Measurements from ENCODE around the gene ARHGAP27. TPM values are rescaled to one million over a fixed set of nuclear protein-coding genes. Genes with fewer than 3 reads are reported as not detected.
"Not testable (repeated sequence)": the region's sequence is repeated elsewhere in the genome, so short reads cannot be mapped to it uniquely, and the experiment has no call there.

The ARHGAP27 gene
- polyA plus RNA-seq, 3 donors, result 47.2 to 315 (median 55.0) TPM

GRCh38 chr17:45452329-45453224 is 19.9 kb upstream of the ARHGAP27 start:
- H3K27me3 Mint-ChIP-seq (ENCODE audit: low read depth in 3 of 3); H3K27ac ChIP-seq (ENCODE audit: low read depth in 1 of 2, low read length in 2 of 2); DNase-seq; H3K9me3 ChIP-seq (replicated peaks in 1 of 2; ENCODE audit: control insufficient read depth in 1 of 2, insufficient read depth in 1 of 2, low read length in 2 of 2); H2AFZ ChIP-seq (ENCODE audit: insufficient read depth, low read depth, low read length, poor library complexity, severe bottlenecking); H3K27me3 ChIP-seq (ENCODE audit: control insufficient read depth in 2 of 2, insufficient read depth in 2 of 2, low read length in 2 of 2); H3K9ac ChIP-seq (ENCODE audit: insufficient read depth, low read length, poor library complexity, severe bottlenecking); H3K4me1 ChIP-seq (ENCODE audit: control insufficient read depth in 1 of 2, insufficient read depth in 2 of 2, low read length in 2 of 2); H3K27ac Mint-ChIP-seq; H3K9me3 Mint-ChIP-seq; intact Hi-C loops (cut with micrococcal nuclease); H3K4me3 ChIP-seq (replicated peaks in 1 of 3; ENCODE audit: low read depth in 2 of 3, low read length in 3 of 3); H3K4me3 Mint-ChIP-seq; H3K4me2 ChIP-seq (replicated peaks; ENCODE audit: extremely low read depth, low read length, poor library complexity, severe bottlenecking); H3K79me2 ChIP-seq (ENCODE audit: insufficient read depth, low read length): not testable (repeated sequence)
- Mint-ChIP-seq H3K4me1 (peaks cover 17% of the 10 kb centered on the region), H3K36me3 (peaks cover 50 to 76% of the 10 kb centered on the region in 2 donors)
- peaks cover 58 to 72% of the 10 kb centered on the region in 2 donors for H3K36me3 ChIP-seq (replicated peaks in 1 of 2; ENCODE audit: control insufficient read depth in 1 of 2, insufficient read depth in 2 of 2, low read length in 2 of 2)
- peaks cover 44% of the 10 kb centered on the region for H4K20me1 ChIP-seq (ENCODE audit: insufficient read depth, low read length)
- whole genome bisulfite sequencing (ENCODE audit: insufficient coverage), result 83% methylated on average over 1 of the region's 9 CpGs

DNA sequence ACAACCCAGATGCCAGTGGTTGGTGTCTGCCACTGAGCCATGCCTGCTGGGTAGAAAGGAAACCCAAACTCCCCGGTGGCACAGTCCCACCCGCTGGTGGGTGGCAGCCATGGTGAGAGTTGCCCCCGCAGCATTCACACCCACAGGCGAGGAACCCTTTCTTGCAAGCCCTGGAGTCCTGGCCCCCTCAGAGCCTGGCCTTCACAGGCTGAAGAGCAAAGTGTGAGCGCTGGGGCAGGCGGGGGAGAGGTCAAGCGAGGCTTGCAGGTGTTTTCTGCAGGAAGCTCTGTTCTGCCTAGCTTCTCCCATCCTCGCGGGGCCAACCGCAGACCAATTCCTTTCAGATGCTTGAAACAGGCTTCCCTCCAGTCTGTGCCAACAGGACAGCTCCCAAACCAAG is 19.0 kb upstream of the ARHGAP27 start:
- H3K9me3 ChIP-seq (replicated peaks in 1 of 2; ENCODE audit: control insufficient read depth in 1 of 2, insufficient read depth in 1 of 2, low read length in 2 of 2); H3K9me3 Mint-ChIP-seq; DNase-seq; H3K27ac Mint-ChIP-seq; H3K27ac ChIP-seq (ENCODE audit: low read depth in 1 of 2, low read length in 2 of 2); H3K4me2 ChIP-seq (replicated peaks; ENCODE audit: extremely low read depth, low read length, poor library complexity, severe bottlenecking); H3K27me3 ChIP-seq (ENCODE audit: control insufficient read depth in 2 of 2, insufficient read depth in 2 of 2, low read length in 2 of 2); H3K27me3 Mint-ChIP-seq (ENCODE audit: low read depth in 3 of 3); H3K79me2 ChIP-seq (ENCODE audit: insufficient read depth, low read length); H2AFZ ChIP-seq (ENCODE audit: insufficient read depth, low read depth, low read length, poor library complexity, severe bottlenecking); intact Hi-C loops (cut with micrococcal nuclease); H3K4me3 Mint-ChIP-seq; H3K4me3 ChIP-seq (replicated peaks in 1 of 3; ENCODE audit: low read depth in 2 of 3, low read length in 3 of 3); H3K9ac ChIP-seq (ENCODE audit: insufficient read depth, low read length, poor library complexity, severe bottlenecking): not testable (repeated sequence)
- Histone ChIP-seq H3K36me3 (replicated peaks in 1 of 2; ENCODE audit: control insufficient read depth in 1 of 2, insufficient read depth in 2 of 2, low read length in 2 of 2) (peaks cover 62 to 72% of the 10 kb centered on the region in 2 donors), H3K4me1 (ENCODE audit: control insufficient read depth in 1 of 2, insufficient read depth in 2 of 2, low read length in 2 of 2) (peaks cover 4 to 18% of the 10 kb centered on the region in 2 donors), H4K20me1 (ENCODE audit: insufficient read depth, low read length) (peaks cover 51% of the 10 kb centered on the region)
- H3K4me1 Mint-ChIP-seq, result peaks cover 25% of the 10 kb centered on the region
- peaks cover 49 to 76% of the 10 kb centered on the region in 2 donors for H3K36me3 Mint-ChIP-seq
- WGBS (ENCODE audit: insufficient coverage), result 43% methylated on average over 3 of the region's 10 CpGs
